Pulmonary artery endothelial cell (primary cell): Measurements from ENCODE around the gene HMBS. TPM values are rescaled to one million over a fixed set of nuclear protein-coding genes. Genes with fewer than 3 reads are reported as not detected.
"Not testable (repeated sequence)": the region's sequence is repeated elsewhere in the genome, so short reads cannot be mapped to it uniquely, and the experiment has no call there.

Experiments used
- DNase-seq: peaks from one replicate; pipeline ENCODE4 v3.0.0-alpha.2; 2011; ENCODE audit warnings: low read depth, low spot score
- total RNA-seq: library from RNA; depleted of rRNA; stranded (reverse); fragments of >200 nt; gene quantifications from 2 replicates; pipeline ENCODE4 v1.2.3, GENCODE V29; 2014

Gene HMBS
- total RNA-seq, result 7.8 and 11.0 TPM in 2 replicates

- peak; percentile 65 for DNase-seq
Observed at GRCh38 chr11:119084663-119085436, at the start of gene HMBS. Gene HMBS, plus strand, starts transcription at chr11:119084881. Its CDS starts 153 bp downstream, at chr11:119085034.

- no peak for DNase-seq
Observed at GRCh38 chr11:119038884-119039283, 45.8 kb upstream of the HMBS start.

- not testable (repeated sequence) for DNase-seq
Observed at GRCh38 chr11:119039471-119039870, 45.2 kb upstream of the HMBS start.

GRCh38 chr11:119041821-119042514 lies 42.7 kb upstream of the HMBS start:
- no peak for DNase-seq

- no peak for DNase-seq
Observed at GRCh38 chr11:119042927-119043326, 41.8 kb upstream of the HMBS start.

GRCh38 chr11:119044708-119045107 lies 40.0 kb upstream of the HMBS start:
- DNase-seq, result no peak

GRCh38 chr11:119046489-119046888 lies 38.2 kb upstream of the HMBS start:
- DNase-seq, result no peak

- no peak for DNase-seq
Observed at GRCh38 chr11:119047205-119047604, 37.5 kb upstream of the HMBS start.

GRCh38 chr11:119048644-119049043 lies 36.0 kb upstream of the HMBS start:
- DNase-seq, result no peak

- no peak for DNase-seq
Observed at GRCh38 chr11:119049081-119049480, 35.6 kb upstream of the HMBS start.

- no peak for DNase-seq
Observed at GRCh38 chr11:119051440-119052162, 33.1 kb upstream of the HMBS start.

GRCh38 chr11:119052163-119052814 lies 32.4 kb upstream of the HMBS start:
- DNase-seq, result no peak

GRCh38 chr11:119054418-119054817 lies 30.3 kb upstream of the HMBS start:
- no peak for DNase-seq

- no peak for DNase-seq
Observed at GRCh38 chr11:119055901-119056300, 28.8 kb upstream of the HMBS start.

- DNase-seq, result no peak
Observed at GRCh38 chr11:119056421-119056999, 28.2 kb upstream of the HMBS start.

- DNase-seq, result peak; percentile 87
Observed at GRCh38 chr11:119057000-119057769, 27.5 kb upstream of the HMBS start, which contains the start of gene HYOU1. Gene HYOU1, minus strand, starts transcription at chr11:119057205. Its CDS starts 1,045 bp downstream, at chr11:119056160.

- not testable (repeated sequence) for DNase-seq
Observed at GRCh38 chr11:119059128-119059527, 25.6 kb upstream of the HMBS start.

GRCh38 chr11:119061256-119061655 lies 23.4 kb upstream of the HMBS start:
- DNase-seq, result no peak

- no peak for DNase-seq
Observed at GRCh38 chr11:119062779-119063178, 21.9 kb upstream of the HMBS start.

GRCh38 chr11:119065369-119065768 lies 19.3 kb upstream of the HMBS start:
- no peak for DNase-seq
